OCI-LY7 (cell line): Measurements from ENCODE around the gene RNGTT.

ENCODE experiments used
- CTCF ChIP-seq: fragments of 200-600 bp; sonication (generic); conservative IDR thresholded peaks from 2 replicates; pipeline ENCODE4 v1.5.1; 2014; ENCODE audit warnings: mild to moderate bottlenecking, antibody characterized with exemption, low read length, moderate library complexity, mixed read lengths
- EZH2phosphoT487 ChIP-seq: fragments of 200-600 bp; sonication (generic); IDR thresholded peaks from 2 replicates; pipeline ENCODE4 v1.6.1; 2018; ENCODE audit warnings: low read depth, borderline replicate concordance, mild to moderate bottlenecking, mixed run types, antibody characterized with exemption, low read length, moderate library complexity, mixed read lengths

DNA sequence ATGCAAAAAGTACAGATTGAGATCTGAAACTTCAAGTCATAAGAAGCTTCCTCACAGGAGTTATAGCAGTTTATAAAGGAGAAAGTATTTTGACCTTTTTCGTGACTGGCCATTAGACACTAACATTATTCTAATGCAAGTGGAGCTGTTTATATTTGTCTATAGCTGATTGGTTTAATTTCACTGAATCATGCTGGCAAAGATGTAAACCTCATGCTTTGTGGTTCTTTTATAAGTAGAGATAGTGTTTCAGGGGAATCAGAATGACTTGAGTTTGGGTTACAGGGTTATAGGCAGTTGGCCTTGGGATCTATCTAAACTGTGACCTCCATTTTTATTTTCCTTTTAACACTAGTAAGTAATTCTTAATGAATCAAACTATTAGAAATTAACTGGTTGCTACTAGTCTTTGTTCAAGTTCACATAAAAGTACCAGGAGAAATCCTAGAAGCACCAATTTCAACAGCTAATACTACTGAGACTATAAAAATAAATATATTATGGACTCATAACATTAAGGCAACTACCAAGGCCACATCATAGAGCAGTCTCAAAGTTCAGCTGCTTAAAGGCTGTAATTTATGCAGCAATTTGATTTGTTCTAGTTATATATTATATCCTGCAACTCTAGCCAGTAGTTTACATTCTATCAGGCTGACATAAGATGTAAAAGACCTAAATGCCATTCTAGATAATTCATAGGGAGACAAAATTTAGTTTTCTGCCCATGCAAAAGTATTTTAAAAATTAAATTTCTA is 94.0 kb downstream of the RNGTT start:
- no peak for TF ChIP-seq CTCF
- TF ChIP-seq EZH2phosphoT487 = no peak
